Stimulated activated CD4-positive, alpha-beta T cell treated with anti-CD3 and anti-CD28 coated beads, Interleukin-1b, Interleukin-23, amount 100 ng/mL, for 4 hours (primary cell): ENCODE results near the gene S100PBP.

Experiments
- DNase-seq, 2 donors: peaks; one replicate each; pipeline ENCODE4 v3.0.0-alpha.2; 2020; ENCODE audit warnings: low read depth in 2 of 2

The S100PBP gene

GRCh38 chr1:32886828-32887414, 69.5 kb downstream of the S100PBP start:
- DNase-seq: no peak

- DNase-seq: no peak
Measured at GRCh38 chr1:32887623-32888022, 70.2 kb downstream of the S100PBP start.

GRCh38 chr1:32888134-32888533, 70.7 kb downstream of the S100PBP start:
- DNase-seq: no peak

GRCh38 chr1:32888677-32889420, 71.4 kb downstream of the S100PBP start:
- DNase-seq: no peak

- DNase-seq: no peak
Measured at GRCh38 chr1:32889731-32890278, 72.4 kb downstream of the S100PBP start.

- no peak for DNase-seq
Measured at GRCh38 chr1:32890516-32891240, 73.2 kb downstream of the S100PBP start.

GRCh38 chr1:32891241-32891570, 73.8 kb downstream of the S100PBP start:
- no peak for DNase-seq

GRCh38 chr1:32891630-32892029, 74.2 kb downstream of the S100PBP start:
- DNase-seq: no peak

GRCh38 chr1:32892368-32893197, 75.1 kb downstream of the S100PBP start:
- peak in 1 of 2 donors; percentile 29 for DNase-seq

- DNase-seq: peak in 1 of 2 donors; percentile 18
Measured at GRCh38 chr1:32893198-32894018, 76.0 kb downstream of the S100PBP start.

GRCh38 chr1:32894019-32894600, 76.7 kb downstream of the S100PBP start:
- DNase-seq: no peak

- DNase-seq: no peak
Measured at GRCh38 chr1:32894681-32895080, 77.2 kb downstream of the S100PBP start.

GRCh38 chr1:32895325-32896215, 78.1 kb downstream of the S100PBP start:
- no peak for DNase-seq

GRCh38 chr1:32896451-32896850, 79.0 kb downstream of the S100PBP start:
- DNase-seq: no peak

GRCh38 chr1:32897082-32898049, 79.9 kb downstream of the S100PBP start:
- no peak for DNase-seq

GRCh38 chr1:32898056-32898455, 80.6 kb downstream of the S100PBP start:
- DNase-seq: no peak

- DNase-seq: no peak
Measured at GRCh38 chr1:32898958-32899357, 81.5 kb downstream of the S100PBP start.

GRCh38 chr1:32899586-32900296, 82.3 kb downstream of the S100PBP start:
- no peak for DNase-seq
